Posterior vena cava (tissue), 2 donors: ENCODE measurements around the gene TXK. TPM values are rescaled to one million over a fixed set of nuclear protein-coding genes. Genes with fewer than 3 reads are reported as not detected.

Experiments
- DNase-seq: peaks from one replicate; pipeline ENCODE4 v3.0.0-alpha.2; 2020; ENCODE audit warnings: low spot score
- intact Hi-C, 2 donors: fragments of 100-400 bp; cut with DNase I; formaldehyde crosslinking; loops; one replicate each; pipeline versions ENCODE4 v1.14.1 to v1.14.2; 2022 to 2023
- total RNA-seq, 2 donors: library from RNA; stranded (reverse); fragmentation: NEBNext Ultra II Directional; extraction: Animal tissue kit (Norgen Biotek cat#: 25700); gene quantifications; one replicate each; pipeline ENCODE4 v1.2.1, GENCODE V29; 2021
- donor health status: DM: yes; HTN: yes; CAD: no.
- donor health status: DM: yes; HTN: yes; CAD: no.

Gene TXK
- total RNA-seq, 2 donors from 2014 or later, result 2.6 TPM

DNA sequence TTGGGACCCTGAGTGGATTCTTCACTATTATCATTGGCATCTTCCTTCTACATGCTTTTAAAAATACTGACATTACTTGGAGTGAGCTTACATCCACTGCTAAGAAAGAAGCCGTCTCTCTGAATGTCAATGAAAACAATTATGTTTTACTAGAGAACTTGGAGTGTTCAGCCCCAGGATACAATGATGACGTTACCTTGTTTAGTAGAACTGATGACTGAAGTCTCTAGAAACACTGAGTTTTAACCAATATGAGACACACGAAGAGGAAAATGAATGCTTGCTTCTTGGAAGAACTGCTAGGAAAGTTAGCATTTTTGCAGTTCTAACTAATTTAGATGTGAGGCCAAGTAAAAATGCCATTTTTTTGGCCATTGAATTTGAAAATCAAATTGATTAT, 98.1 kb downstream of the TXK start:
- intact Hi-C loops, result no loop called here
- no peak for DNase-seq

DNA sequence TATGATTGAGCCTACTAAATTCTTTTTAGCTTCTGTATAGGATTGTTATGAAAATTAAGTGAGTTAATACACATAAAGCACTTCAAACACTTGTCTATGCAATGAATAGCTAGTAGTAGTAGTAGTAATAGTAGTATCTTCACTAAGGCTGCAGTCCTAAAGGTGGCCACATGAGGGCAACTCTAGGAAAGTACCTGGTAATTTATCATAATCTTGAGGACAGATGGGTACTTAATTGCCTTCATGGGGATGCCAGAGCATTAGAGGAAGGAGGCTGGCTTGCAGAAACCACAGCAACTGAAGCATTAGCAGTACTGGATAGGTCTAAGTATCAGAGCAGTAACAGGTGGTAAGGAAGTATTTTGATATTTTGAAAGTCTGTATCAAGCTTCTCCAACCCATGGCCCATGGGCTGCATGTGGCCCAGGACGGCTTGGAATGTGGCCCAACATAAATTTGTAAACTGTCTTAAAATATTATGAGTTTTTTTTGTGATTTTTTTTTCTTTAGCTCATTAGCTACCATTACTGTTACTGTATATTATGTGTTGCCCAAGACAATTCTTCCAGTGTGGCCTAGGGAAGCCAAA, 100.1 kb downstream of the TXK start:
- no peak for DNase-seq

DNA sequence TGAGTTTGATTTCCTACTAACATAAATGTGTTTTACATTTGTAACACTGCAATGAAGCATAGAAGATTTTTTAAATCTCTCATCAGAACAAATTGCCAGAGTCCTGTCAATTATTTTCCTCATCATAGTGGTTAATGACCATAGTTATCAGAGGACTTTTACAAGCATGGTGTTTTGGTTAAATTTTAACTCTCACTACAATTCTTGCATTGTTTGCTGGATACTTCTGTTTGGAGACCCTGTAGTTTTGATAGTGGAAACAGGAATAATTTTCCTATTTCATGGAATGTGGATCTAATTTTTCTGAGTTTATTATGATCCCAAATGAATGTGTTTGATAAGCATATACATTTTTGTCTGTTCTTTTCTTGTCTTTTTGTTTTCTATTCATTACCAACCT, 100.6 kb downstream of the TXK start:
- DNase-seq, result no peak
- intact Hi-C loops, result no loop called here

More for the DNA sequence above, 100.1 kb downstream of the TXK start:
- intact Hi-C loops, result no loop called here

DNA sequence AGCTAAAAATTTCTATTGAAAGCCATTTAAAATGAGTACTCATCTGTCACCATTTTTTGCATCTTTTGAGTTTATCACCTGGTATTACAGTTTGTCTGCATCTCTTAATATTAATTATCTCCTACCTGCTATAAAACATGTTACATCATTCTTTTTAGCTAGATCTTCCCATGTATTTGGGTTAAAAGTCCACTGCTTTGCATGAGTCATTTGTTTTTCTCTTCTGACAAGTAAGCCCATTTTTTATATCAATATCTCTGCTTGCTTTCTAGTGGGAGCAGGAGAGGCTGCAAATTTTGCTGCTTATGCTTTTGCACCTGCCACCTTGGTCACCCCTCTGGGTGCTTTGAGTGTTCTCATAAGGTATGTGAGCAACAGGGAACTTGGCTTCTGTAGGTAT, 101.3 kb downstream of the TXK start:
- DNase-seq, result no peak
- intact Hi-C loops, result no loop called here

DNA sequence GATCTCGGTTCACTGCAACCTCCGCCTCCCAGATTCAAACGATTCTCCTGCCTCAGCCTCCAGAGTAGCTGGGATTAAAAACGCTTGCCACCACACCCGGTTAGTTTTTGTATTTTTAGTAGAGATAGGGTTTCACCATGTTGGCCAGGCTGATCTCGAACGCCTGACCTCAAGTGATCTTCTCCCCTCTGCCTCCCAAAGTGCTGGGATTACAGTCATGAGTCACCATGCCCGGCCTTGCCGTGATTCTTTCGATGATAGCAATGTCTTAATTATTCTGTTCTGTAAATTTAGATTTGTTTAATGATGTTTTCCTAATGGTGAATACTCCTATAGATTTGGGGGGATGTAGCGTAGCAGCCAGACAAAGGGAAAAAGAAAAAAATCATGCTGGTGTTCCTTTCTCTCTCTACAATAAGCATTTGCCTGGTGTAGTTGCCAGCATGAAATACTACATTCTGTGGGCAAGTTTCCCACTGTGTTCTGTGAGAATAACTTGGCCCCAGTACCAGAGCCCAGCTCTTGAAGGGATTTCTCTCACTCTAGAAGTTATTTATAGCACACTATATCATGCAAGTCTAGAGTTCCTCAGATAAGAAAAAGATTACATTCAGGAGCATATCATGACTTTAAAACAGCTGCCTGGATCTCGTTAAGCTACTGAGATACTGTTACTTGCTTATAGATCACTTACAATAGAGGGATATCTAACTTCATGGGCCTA, 102.1 kb downstream of the TXK start:
- DNase-seq, result no peak
- intact Hi-C loops, result no loop called here

DNA sequence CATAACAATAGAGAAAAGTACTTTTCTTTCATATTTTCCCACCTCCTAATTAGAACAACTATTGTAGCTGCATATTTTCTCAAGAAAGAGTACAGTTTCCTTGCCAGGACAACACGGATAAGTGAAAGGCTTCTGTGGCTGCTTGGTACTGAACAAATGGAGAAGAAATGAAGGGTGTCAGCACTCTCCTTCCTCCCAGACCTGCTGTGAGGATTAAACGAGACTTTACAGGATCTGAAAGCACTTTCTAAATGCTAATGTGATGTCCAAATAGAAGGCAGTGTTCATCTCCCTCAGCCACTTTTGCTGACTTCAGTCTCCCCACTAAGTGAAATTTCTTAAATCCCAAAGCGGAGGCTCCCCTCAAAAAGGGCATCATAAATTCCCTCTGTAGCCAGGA, 103.6 kb downstream of the TXK start:
- intact Hi-C loops, result no loop called here
- no peak for DNase-seq

DNA sequence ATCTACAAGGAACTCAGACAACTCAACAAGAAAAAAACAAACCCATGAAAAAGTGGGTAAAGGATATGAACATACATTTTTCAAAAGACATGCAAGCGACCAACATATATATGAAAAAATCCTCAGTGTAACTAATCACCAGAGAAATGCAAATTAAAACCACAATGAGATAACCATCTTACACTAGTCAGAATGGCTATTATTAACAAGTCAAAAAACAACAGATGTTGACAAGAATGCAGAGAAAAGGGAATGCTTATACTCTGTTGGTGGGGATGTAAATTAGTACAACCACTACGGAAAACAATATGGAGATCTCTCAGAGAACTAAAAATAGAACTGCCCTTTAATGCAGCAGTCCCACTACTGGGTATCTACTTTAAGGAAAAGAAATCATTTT, 105.4 kb downstream of the TXK start:
- intact Hi-C loops, result no loop called here
- no peak for DNase-seq

DNA sequence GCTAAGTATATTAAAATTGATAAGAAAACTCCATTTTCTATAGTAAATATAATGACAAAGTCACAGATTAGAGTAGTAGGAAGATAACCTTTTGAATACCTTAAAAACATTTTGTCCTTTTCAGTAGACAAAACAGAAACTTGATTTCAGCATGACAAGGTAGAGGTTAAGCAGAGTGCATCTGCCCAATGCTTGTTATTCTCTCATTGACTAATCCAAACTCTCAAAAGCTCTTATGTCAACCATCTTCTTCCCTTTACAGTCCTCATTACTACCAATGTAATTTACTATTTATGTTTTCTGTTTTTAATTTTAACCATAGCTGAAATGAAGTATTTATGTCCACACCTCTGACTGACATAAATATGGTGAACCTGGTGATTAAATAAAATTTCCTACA, 106.4 kb downstream of the TXK start:
- intact Hi-C loops, result no loop called here
- no peak for DNase-seq

DNA sequence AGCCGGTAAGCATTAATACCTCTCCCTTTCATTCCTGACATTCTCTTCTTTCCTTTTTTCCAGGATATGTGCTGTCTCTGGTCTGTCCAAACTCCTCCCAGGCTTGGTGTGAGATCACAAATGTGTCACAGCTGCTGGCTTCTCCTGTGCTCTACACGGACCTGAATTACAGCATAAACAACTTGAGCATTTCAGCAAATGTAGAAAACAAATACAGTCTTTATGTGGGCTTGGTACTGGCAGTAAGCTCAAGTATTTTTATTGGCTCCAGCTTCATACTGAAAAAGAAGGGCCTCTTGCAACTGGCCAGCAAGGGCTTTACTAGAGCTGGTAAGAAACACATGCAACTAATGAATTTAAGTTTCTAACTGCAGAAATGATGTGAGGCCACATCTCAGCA, 109.0 kb downstream of the TXK start:
- intact Hi-C loops, result no loop called here

DNA sequence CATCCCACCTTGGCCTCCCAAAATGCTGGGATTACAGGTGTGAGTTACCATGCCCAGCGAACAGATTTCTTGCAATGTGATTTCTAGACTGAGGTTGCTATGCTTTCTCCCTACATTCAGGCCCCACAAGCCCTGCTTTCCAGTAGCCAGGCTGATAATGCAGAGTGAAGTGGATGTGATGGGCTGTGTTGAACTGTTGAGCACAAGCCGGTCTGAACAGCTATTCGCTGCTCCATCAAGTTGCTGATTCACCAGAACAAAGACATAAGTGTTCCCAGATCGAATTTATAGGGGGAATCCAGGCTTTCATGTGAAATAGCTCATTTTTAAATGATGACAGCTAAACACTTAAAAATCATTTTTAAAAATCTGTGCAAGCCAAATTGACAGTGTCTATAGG, 109.5 kb downstream of the TXK start:
- DNase-seq, result no peak
- intact Hi-C loops, result no loop called here

More for the DNA sequence above, 109.0 kb downstream of the TXK start:
- no peak for DNase-seq

DNA sequence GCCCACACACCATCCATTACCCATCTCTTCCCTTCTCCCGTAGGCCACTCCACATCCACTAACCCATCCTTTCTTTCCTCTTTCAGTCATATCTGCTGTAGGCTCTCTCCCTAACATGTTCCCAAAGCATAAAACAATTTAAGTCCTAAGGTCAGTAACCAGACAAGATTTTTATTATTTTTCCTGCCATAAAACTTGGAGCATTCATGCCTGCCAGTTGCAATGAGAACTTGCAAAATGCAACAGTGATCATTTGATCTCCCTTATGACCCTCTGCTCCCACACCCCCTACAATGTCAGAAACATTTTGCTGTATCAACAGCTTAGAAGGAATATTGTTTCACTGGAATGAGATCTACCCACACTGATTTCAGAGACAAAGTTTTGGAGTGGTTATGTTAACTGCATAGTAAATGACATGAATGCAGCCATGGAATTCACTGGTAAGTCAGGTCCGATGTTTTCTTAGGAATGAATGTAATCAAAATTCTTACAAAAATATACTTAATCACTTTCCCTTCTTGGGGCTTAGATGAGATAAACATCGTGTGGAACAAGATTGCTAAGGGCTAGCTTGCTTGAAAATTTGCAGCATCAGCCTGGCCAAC, 111.8 kb downstream of the TXK start:
- DNase-seq, result no peak
- intact Hi-C loops, result no loop called here

DNA sequence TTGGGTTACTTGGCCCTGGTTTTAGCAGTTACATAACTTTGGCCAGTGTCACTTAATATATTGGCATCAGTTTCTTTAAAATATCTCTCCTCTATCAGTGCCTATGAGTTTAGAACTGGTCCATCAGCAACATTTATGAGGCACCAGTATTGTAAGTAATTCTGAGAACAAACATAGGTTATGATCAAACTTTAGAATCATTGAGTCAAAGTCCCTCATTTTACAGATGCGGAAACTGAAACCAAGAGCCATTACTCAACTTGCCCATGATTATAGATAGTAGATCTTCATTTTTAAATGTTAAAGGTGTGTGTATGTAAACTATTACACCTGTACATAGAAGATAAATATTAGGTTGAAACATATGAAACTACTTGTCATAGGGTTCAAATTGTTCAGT, 113.0 kb downstream of the TXK start:
- DNase-seq, result no peak
- intact Hi-C loops, result no loop called here

DNA sequence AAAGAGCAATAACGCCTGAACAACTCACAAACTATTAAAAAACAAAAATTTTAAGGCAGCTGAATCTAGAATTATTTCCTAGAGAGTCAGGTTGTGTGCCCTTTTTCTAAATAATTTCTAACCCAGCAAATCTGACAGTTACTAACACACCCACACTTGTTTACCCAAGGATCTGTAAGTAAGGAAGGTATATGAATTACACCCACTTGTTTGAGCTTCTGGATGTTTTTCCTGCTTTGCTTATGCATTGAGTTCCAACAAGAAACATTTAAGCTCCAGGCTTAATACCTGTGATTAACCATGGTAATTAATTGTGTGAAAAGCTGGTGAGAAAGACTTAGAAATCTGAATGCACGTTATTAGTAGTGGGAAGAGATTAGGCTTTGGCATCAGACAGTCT, 115.9 kb downstream of the TXK start:
- intact Hi-C loops, result loop anchor here in 1 of 2 donors (10.0 kb wide), 1 partner anchor 67 kb away; no protein-coding TSS in a partner anchor
- no peak for DNase-seq

DNA sequence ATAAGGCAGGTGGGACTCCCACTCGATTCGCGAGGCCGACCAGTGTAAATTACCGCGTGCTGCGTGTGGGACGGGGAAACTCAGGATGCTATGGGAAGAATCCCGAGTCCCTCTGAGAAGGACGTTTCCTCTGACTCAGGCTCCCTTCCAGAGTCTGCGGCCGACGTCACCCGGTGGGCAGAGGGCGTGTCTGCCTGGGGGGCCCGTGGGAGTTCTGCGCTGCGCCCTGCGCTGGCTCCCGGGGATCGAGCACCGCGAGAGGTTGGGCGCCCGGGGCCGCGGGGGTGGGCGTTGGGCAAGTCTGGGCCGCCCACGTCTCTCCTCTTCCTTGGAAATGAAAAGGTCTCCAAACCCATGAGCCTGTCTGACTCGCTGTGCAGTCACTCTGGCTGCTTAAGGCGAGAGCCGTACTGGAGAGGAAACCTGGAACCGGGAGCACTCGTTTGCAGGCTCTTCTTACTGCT, 116.9 kb downstream of the TXK start:
- peak; percentile 87 for DNase-seq
- intact Hi-C loops, result loop anchor here in 1 of 2 donors (10.0 kb wide), 1 partner anchor 68 kb away; no protein-coding TSS in a partner anchor

Other genes starting within 250 kb of the TXK start
- gene NFXL1, start 219.7 kb downstream of the TXK start, total RNA-seq, result 10 to 100 TPM in 1 of 2 donors, 1 to 10 TPM in 1; 9.9 to 14.6 TPM
- under 1 TPM; 0.57 to 0.60 TPM for gene CNGA1, start 117.6 kb downstream of the TXK start, total RNA-seq
- under 1 TPM; 0.28 to 0.48 TPM for gene NIPAL1, start 117.5 kb downstream of the TXK start, total RNA-seq
- gene TEC, start 135.6 kb upstream of the TXK start, total RNA-seq, result 1 to 10 TPM; 3.2 to 4.6 TPM
- 100 to 1,000 TPM in 1 of 2 donors, 10 to 100 TPM in 1; 88.3 to 131 TPM for gene SLAIN2, start 207.3 kb upstream of the TXK start, total RNA-seq